GM12891 (cell line): ENCODE results near the gene GPR153.

Experiments used
- POLR2A ChIP-seq: IDR thresholded peaks from 2 replicates; pipeline ENCODE4 v1.6.1; 2011; ENCODE audit warnings: low read depth, low read length, control low read depth
- POLR2AphosphoS5 ChIP-seq: IDR thresholded peaks from 2 replicates; pipeline ENCODE4 v1.6.1; 2011; ENCODE audit warnings: low read depth, low read length, control low read depth
- SPI1 ChIP-seq: IDR thresholded peaks from 2 replicates; pipeline ENCODE4 v1.6.1; 2011; ENCODE audit warnings: low read depth, low read length, control low read depth
- TAF1 ChIP-seq: IDR thresholded peaks from 2 replicates; pipeline ENCODE4 v1.6.1; 2011; ENCODE audit warnings: low read depth, low read length, control low read depth

GRCh38 chr1:6239950-6240768 is 20.7 kb downstream of the GPR153 start:
- TF ChIP-seq POLR2A (no peak), POLR2AphosphoS5 (no peak), SPI1 (no peak), TAF1 (no peak)
